ENCODE data around the gene RMP24.

- TF ChIP-seq, protein P1, sequence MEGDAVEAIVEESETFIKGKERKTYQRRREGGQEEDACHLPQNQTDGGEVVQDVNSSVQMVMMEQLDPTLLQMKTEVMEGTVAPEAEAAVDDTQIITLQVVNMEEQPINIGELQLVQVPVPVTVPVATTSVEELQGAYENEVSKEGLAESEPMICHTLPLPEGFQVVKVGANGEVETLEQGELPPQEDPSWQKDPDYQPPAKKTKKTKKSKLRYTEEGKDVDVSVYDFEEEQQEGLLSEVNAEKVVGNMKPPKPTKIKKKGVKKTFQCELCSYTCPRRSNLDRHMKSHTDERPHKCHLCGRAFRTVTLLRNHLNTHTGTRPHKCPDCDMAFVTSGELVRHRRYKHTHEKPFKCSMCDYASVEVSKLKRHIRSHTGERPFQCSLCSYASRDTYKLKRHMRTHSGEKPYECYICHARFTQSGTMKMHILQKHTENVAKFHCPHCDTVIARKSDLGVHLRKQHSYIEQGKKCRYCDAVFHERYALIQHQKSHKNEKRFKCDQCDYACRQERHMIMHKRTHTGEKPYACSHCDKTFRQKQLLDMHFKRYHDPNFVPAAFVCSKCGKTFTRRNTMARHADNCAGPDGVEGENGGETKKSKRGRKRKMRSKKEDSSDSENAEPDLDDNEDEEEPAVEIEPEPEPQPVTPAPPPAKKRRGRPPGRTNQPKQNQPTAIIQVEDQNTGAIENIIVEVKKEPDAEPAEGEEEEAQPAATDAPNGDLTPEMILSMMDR (conservative IDR thresholded peaks at IDR 0.05 in 1 of 2, IDR thresholded peaks at IDR 0.05 in 1 of 2; ENCODE audit: low read depth in 1 of 2, low read length in 2 of 2): no peak
- no peak for TF ChIP-seq EZH2 (IDR thresholded peaks at IDR 0.05; ENCODE audit: low read length, missing control alignments)
Measured at GRCh38 chr18:35934891-35935290, 37.6 kb upstream of the RMP24 start.
